Measurements from ENCODE around the gene TAS2R16. TPM values are rescaled to one million over a fixed set of nuclear protein-coding genes. Genes with fewer than 3 reads are reported as not detected.

TAS2R16 gene
- total and polyA plus RNA-seq, 2 of the 13 experiments (the other 11 are each of a cell fraction or from before 2014, with no cell fraction given) = not detected

GRCh38 chr7:123011766-123012369, 16.4 kb upstream of the TAS2R16 start (continued):
- TF ChIP-seq HMGXB4 (CRISPR knock-in tag; IDR thresholded peaks at IDR 0.05; ENCODE audit: borderline replicate concordance in 1 of 2, low read depth in 1 of 2) (no peak), MTA3 (CRISPR knock-in tag; IDR thresholded peaks at IDR 0.05) (no peak), MXD4 (CRISPR knock-in tag; IDR thresholded peaks at IDR 0.05) (no peak), ISX (CRISPR knock-in tag; conservative IDR thresholded peaks at IDR 0.05) (no peak), ZNF768 (CRISPR knock-in tag; IDR thresholded peaks at IDR 0.05) (no peak), ZNF160 (CRISPR knock-in tag; IDR thresholded peaks at IDR 0.05) (no peak), ZNF407 (CRISPR knock-in tag; IDR thresholded peaks at IDR 0.05; ENCODE audit: not compliant biosample characterization) (no peak), CEBPZ (IDR thresholded peaks at IDR 0.05; ENCODE audit: low read length) (no peak), GLMP (CRISPR knock-in tag; IDR thresholded peaks at IDR 0.05; ENCODE audit: borderline replicate concordance) (no peak), ZBTB7A (CRISPR knock-in tag; IDR thresholded peaks at IDR 0.05) (no peak), DNMT1 (CRISPR knock-in tag; IDR thresholded peaks at IDR 0.05) (no peak), ZNF784 (CRISPR knock-in tag; IDR thresholded peaks at IDR 0.05; ENCODE audit: borderline replicate concordance) (no peak), ONECUT2 (CRISPR knock-in tag; IDR thresholded peaks at IDR 0.05) (no peak)

Measured in HepG2 (cell line).